HepG2 (cell line): ENCODE measurements around the gene JAM2. TPM values are rescaled to one million over a fixed set of nuclear protein-coding genes. Genes with fewer than 3 reads are reported as not detected.

Experiments
- ATAC-seq: fragments of 200-7000 bp; cut with Tn5 transposase; 3 replicates; pipeline ENCODE4 v1.9.1; 2020; ENCODE audit warnings: mild to moderate bottlenecking, moderate library complexity
- BruUV-seq: library from RNA; stranded (reverse); fragments of 400-500 nt; replicated peaks from 2 replicates; lab custom pipeline; 2021; lab: Mats Ljungman, UMichigan
- CTCF ChIA-PET: fragments of 300-600 bp; formaldehyde crosslinking; extraction: SDS; loops from one replicate; lab custom pipeline; 2021; ENCODE audit warnings: low total read pairs, inconsistent platforms, low intra/inter-chr PET ratio; lab: Yijun Ruan, JAX
- POLR2A ChIA-PET: fragments of 350-600 bp; sonication (Branson Sonifier 250); formaldehyde crosslinking; loops from one replicate; lab custom pipeline; 2020; ENCODE audit warnings: antibody characterized with exemption, inconsistent platforms; lab: Yijun Ruan, JAX
- DNase-seq: peaks from one replicate; pipeline ENCODE4 v3.0.0-alpha.2; 2015; ENCODE audit warnings: low spot score
- FAIRE-seq: peaks from 3 replicates; lab custom pipeline; 2011; peaks lifted over from hg19 to GRCh38; lab: Jason Lieb, UNC
- H2AFZ ChIP-seq: one replicate; pipeline ENCODE4 v1.6.1; 2011; ENCODE audit warnings: low read length, inconsistent platforms
- H3K27ac ChIP-seq: fragments of 300-600 bp; 3 replicates; pipeline ENCODE4 v1.8.0; 2011; ENCODE audit warnings: mixed run types, mild to moderate bottlenecking, mixed read lengths, low read length, inconsistent platforms; ENCODE audit not compliant: insufficient read depth; ENCODE audit errors: extremely low read length
- H3K27me3 ChIP-seq, 2 experiments: fragments of 200-600 bp in 1 of 2; 2 replicates in 1 of 2; 3 replicates in 1 of 2; pipeline versions ENCODE4 v1.6.0 to v1.8.0; 2011; ENCODE audit warnings: low read length in 2 of 2, mild to moderate bottlenecking in 2 of 2, moderate library complexity in 2 of 2, inconsistent platforms in 1 of 2; ENCODE audit not compliant: insufficient read depth in 2 of 2, control insufficient read depth in 1 of 2
- H3K36me3 ChIP-seq, 2 experiments: fragments of 200-600 bp in 1 of 2; replicated peaks in 1 of 2; 2 replicates in 1 of 2; 3 replicates in 1 of 2; pipeline versions ENCODE4 v1.5.1 to v1.8.0; 2011; ENCODE audit warnings: low read length in 2 of 2, inconsistent platforms in 1 of 2; ENCODE audit not compliant: insufficient read depth in 2 of 2, control insufficient read depth in 1 of 2
- H3K4me1 ChIP-seq: 2 replicates; pipeline ENCODE4 v1.5.1; 2012; ENCODE audit warnings: low read length, inconsistent platforms; ENCODE audit not compliant: insufficient read depth
- H3K4me2 ChIP-seq: 2 replicates; pipeline ENCODE4 v1.6.0; 2011; ENCODE audit warnings: low read depth, low read length, inconsistent platforms
- H3K4me3 ChIP-seq, 3 experiments: fragments of 200-600 bp in 1 of 3; sonication (generic), shearing (Covaris generic) in 1 of 3; replicated peaks in 1 of 3; 2 replicates each; pipeline ENCODE4 v1.5.1; 2011 to 2016; ENCODE audit warnings: low read length in 3 of 3, inconsistent platforms in 2 of 3, low read depth in 2 of 3, mild to moderate bottlenecking in 2 of 3, control low read depth in 1 of 3, mixed read lengths in 1 of 3; ENCODE audit not compliant: insufficient read depth in 1 of 3
- H3K79me2 ChIP-seq: one replicate; pipeline ENCODE4 v1.6.1; 2011; ENCODE audit warnings: low read length, inconsistent platforms; ENCODE audit not compliant: insufficient read depth
- H3K9ac ChIP-seq: 2 replicates; pipeline ENCODE4 v1.6.0; 2011; ENCODE audit warnings: mild to moderate bottlenecking, low read depth, low read length, inconsistent platforms; ENCODE audit not compliant: insufficient read depth
- H3K9me3 ChIP-seq: 2 replicates; pipeline ENCODE4 v1.5.1; 2012; ENCODE audit warnings: mild to moderate bottlenecking, low read length
- H4K20me1 ChIP-seq: 2 replicates; pipeline ENCODE4 v1.6.0; 2011; ENCODE audit warnings: inconsistent platforms, mild to moderate bottlenecking, low read length, moderate library complexity; ENCODE audit not compliant: insufficient read depth
- ARHGAP35 ChIP-seq: sonication (generic); formaldehyde crosslinking; IDR thresholded peaks from 2 replicates; pipeline ENCODE4 v1.9.0; 2022; ENCODE audit warnings: mild to moderate bottlenecking, inconsistent platforms, moderate library complexity, missing genetic modification reagents, borderline replicate concordance
- BORCS8-MEF2B ChIP-seq: sonication (generic); formaldehyde crosslinking; IDR thresholded peaks from 2 replicates; pipeline ENCODE4 v1.8.0; 2022; ENCODE audit warnings: mild to moderate bottlenecking, missing genetic modification reagents
- HNF4G ChIP-seq, 2 experiments: sonication (generic) in 1 of 2; formaldehyde crosslinking in 1 of 2; IDR thresholded peaks; 2 replicates each; pipeline versions ENCODE4 v1.4.0 to v1.6.1; 2011 to 2020; ENCODE audit warnings: borderline replicate concordance in 2 of 2, low read depth in 2 of 2, mild to moderate bottlenecking in 2 of 2, low read length in 1 of 2, missing genetic modification reagents in 1 of 2, moderate library complexity in 1 of 2
- LCORL ChIP-seq, 2 experiments: fragments of 450-650 bp in 1 of 2; sonication (generic) in 1 of 2; formaldehyde crosslinking in 1 of 2; IDR thresholded peaks; 2 replicates each; pipeline versions ENCODE4 v1.5.0 to v1.6.1; 2017 to 2020; ENCODE audit warnings: antibody characterized with exemption in 1 of 2, missing genetic modification reagents in 1 of 2
- MLLT10 ChIP-seq: sonication (generic); formaldehyde crosslinking; IDR thresholded peaks from 2 replicates; pipeline ENCODE4 v1.4.0; 2020; ENCODE audit warnings: missing genetic modification reagents
- POLR2AphosphoS5 ChIP-seq: IDR thresholded peaks from 2 replicates; pipeline ENCODE4 v1.6.1; 2012; ENCODE audit warnings: low read depth, low read length
- SNAPC4 ChIP-seq: sonication (generic); formaldehyde crosslinking; IDR thresholded peaks from 2 replicates; pipeline ENCODE4 v1.4.0; 2020; ENCODE audit warnings: mild to moderate bottlenecking, missing genetic modification reagents
- TRIM22 ChIP-seq: fragments of 450-650 bp; IDR thresholded peaks from 2 replicates; pipeline ENCODE4 v1.6.1; 2017
- ZBTB10 ChIP-seq: sonication (generic); formaldehyde crosslinking; IDR thresholded peaks from 2 replicates; pipeline ENCODE4 v1.4.0; 2020; ENCODE audit warnings: missing genetic modification reagents, borderline replicate concordance
- ZNF138 ChIP-seq: sonication (generic); formaldehyde crosslinking; IDR thresholded peaks from 2 replicates; pipeline ENCODE4 v1.5.0; 2020; ENCODE audit warnings: mild to moderate bottlenecking, low read depth, missing genetic modification reagents
- ZNF326 ChIP-seq: sonication (generic); formaldehyde crosslinking; IDR thresholded peaks from 2 replicates; pipeline ENCODE4 v1.4.0; 2020; ENCODE audit warnings: missing genetic modification reagents, borderline replicate concordance
- ZNF691 ChIP-seq: sonication (generic); formaldehyde crosslinking; IDR thresholded peaks from 2 replicates; pipeline ENCODE4 v1.4.0; 2020; ENCODE audit warnings: missing genetic modification reagents, low read depth, mild to moderate bottlenecking, borderline replicate concordance
- ZNF891 ChIP-seq: sonication (generic); formaldehyde crosslinking; IDR thresholded peaks from 2 replicates; pipeline ENCODE4 v1.5.0; 2020; ENCODE audit warnings: mild to moderate bottlenecking, missing genetic modification reagents
- WGBS: methylation state at CpG from one replicate; pipeline ENCODE4 v1.1.6; 2017; ENCODE audit warnings: low lambda C conversion rate; 5-methylcytosine and 5-hydroxymethylcytosine counted together
- in situ Hi-C: cut with HindIII; loops from 2 replicates; pipeline ENCODE4 v1.10.0; 2017; ENCODE audit warnings: low pct_unique_long_range_greater_than_20kb; ENCODE audit not compliant: extremely low pct_ligation_motif_present
- intact Hi-C: fragments of 100-400 bp; cut with micrococcal nuclease; formaldehyde crosslinking; loops from one replicate; pipeline ENCODE4 v1.10.0; 2022; ENCODE audit not compliant: unreplicated experiment
- polyA plus RNA-seq, 8 experiments: library from polyadenylated mRNA; depleted of rRNA in 3 of 8; stranded (reverse) in 7 of 8; unstranded in 1 of 8; fragments of >200 nt; fragmentation: Illumina TruSeq in 4 of 8; extraction: Trizol in 4 of 8; gene quantifications; 2 replicates each; pipeline versions ENCODE4 v1.2.1 to v1.2.3, GENCODE V29; 2011 to 2016; ENCODE audit warnings: low read depth in 4 of 8, missing spikeins in 1 of 8, mixed read lengths in 1 of 8; ENCODE audit not compliant: insufficient read depth in 1 of 8
- total RNA-seq, 5 experiments: library from RNA; depleted of rRNA; stranded (reverse); fragments of >200 nt; fragmentation: Illumina TruSeq; extraction: Trizol; gene quantifications; 2 replicates each; pipeline ENCODE4 v1.2.3, GENCODE V29; 2016; ENCODE audit warnings: low read depth in 1 of 5

JAM2 gene
- total and polyA plus RNA-seq, 2 of the 13 experiments (the other 11 are each of a cell fraction or from before 2014, with no cell fraction given): 0.07 TPM; not detected in 1

DNA sequence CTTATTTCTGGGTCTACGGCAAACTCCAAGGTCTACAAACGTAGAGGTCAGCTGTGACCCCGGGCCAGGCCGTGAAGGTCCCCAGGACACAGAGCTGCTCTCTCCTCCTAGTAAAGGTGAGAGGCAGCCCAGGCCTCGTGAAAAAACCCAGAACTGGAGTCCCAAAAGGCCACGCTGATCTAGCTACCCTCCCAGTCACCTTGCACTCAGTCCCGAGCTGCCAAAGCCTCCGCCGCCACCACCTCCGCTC is 95.5 kb downstream of the JAM2 start:
- peaks cover 16% of the 10 kb centered on the region; the same call in 1 of the 2 replicates for H4K20me1 ChIP-seq
- in situ Hi-C loops (loop anchor here (5.0 kb wide), 1 partner anchor 127 kb away; the partner anchor contains the start of gene MRPL39), intact Hi-C loops (loop anchor here (5.0 kb wide), 1 partner anchor 263 kb away; no protein-coding TSS in a partner anchor)
- H3K27ac ChIP-seq: peak overlapping the region; percentile 100
- H3K4me1 ChIP-seq: peaks cover 32% of the 10 kb centered on the region
- peaks cover 71% of the 10 kb centered on the region for H3K79me2 ChIP-seq
- peak overlapping the region; percentile 72 to 96 (median 83) for H3K4me3 ChIP-seq
- no peaks in the 10 kb centered on the region; a peak in 1 of 5 replicates for H3K27me3 ChIP-seq
- ChIA-PET CTCF (interaction anchor here (1.6 kb wide), 1 partner anchor 67 kb away, joined by 5 read pairs; no protein-coding TSS in a partner anchor), POLR2A (interaction anchor here (1.4 to 2.2 kb wide), 3 partner anchors 13 to 128 kb away, joined by 6 to 9 read pairs (median 8); no protein-coding TSS in a partner anchor)
- no peak for DNase-seq
- no peaks in the 10 kb centered on the region for H3K9me3 ChIP-seq
- FAIRE-seq: no peak
- H3K4me2 ChIP-seq: peak overlapping the region; percentile 92
- no TSS peak for BruUV-seq
- ATAC-seq: no peak
- no peak overlapping the region for H2AFZ ChIP-seq
- WGBS: 0% methylated on average over 4 of the region's 10 CpGs
- H3K9ac ChIP-seq: peak overlapping the region; percentile 100
- peaks cover 2 to 11% of the 10 kb centered on the region in 2 experiments; a peak in 4 of 5 replicates for H3K36me3 ChIP-seq
- TF ChIP-seq ARHGAP35 (CRISPR knock-in tag) (0 out of 2 replicates have a peak, but pooled peaks have one; percentile 32), LCORL (IDR thresholded peaks at IDR 0.05) (no peak), LCORL (CRISPR knock-in tag; IDR thresholded peaks at IDR 0.05) (no peak), ZNF138 (CRISPR knock-in tag) (0 out of 2 replicates have a peak, but pooled peaks have one; percentile 35), TRIM22 (no peak), SNAPC4 (no peak), POLR2AphosphoS5 (peak; percentile 95; the same call in 1 of the 2 replicates), ZNF891 (CRISPR knock-in tag) (0 out of 2 replicates have a peak, but pooled peaks have one; percentile 28), HNF4G (IDR thresholded peaks at IDR 0.05; ENCODE audit: borderline replicate concordance, low read depth, low read length) (no peak), HNF4G (CRISPR knock-in tag; IDR thresholded peaks at IDR 0.05; ENCODE audit: borderline replicate concordance, low read depth) (no peak), MLLT10 (CRISPR knock-in tag) (no peak), ZNF326 (CRISPR knock-in tag) (no peak), ZBTB10 (CRISPR knock-in tag) (no peak), BORCS8-MEF2B (CRISPR knock-in tag) (0 out of 2 replicates have a peak, but pooled peaks have one; percentile 9), ZNF691 (CRISPR knock-in tag) (no peak)
